NCI-H345 (cell line): ENCODE data around the gene PYDC1.
"Not testable (repeated sequence)": the region's sequence is repeated elsewhere in the genome, so short reads cannot be mapped to it uniquely, and the experiment has no call there.

Source experiments
- DNase-seq: peaks from one replicate; lab custom pipeline; 2025; lab: John Stamatoyannopoulos, UW

Gene PYDC1

GRCh38 chr16:31195861-31196260 lies 21.1 kb downstream of the PYDC1 start:
- not testable (repeated sequence) for DNase-seq

DNA sequence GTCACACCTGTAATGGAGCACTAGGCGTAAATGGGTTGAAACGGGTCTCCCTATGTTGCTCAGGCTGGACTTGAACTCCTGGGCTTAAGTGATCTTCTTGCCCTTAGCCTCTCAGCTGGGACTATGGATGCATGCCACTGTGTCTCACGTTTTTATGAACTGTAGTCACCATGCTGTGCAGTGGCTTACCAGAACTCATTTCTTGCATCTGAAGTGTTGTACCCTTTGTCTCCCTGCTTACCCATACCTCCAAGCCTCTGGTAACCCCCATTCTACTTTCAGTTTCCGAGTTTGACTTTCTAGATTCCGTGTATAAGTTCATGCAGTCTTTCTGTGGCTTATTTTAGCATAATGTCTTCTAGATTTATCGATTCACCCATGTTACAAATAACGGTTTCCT lies 22.0 kb downstream of the PYDC1 start:
- no peak for DNase-seq

DNA sequence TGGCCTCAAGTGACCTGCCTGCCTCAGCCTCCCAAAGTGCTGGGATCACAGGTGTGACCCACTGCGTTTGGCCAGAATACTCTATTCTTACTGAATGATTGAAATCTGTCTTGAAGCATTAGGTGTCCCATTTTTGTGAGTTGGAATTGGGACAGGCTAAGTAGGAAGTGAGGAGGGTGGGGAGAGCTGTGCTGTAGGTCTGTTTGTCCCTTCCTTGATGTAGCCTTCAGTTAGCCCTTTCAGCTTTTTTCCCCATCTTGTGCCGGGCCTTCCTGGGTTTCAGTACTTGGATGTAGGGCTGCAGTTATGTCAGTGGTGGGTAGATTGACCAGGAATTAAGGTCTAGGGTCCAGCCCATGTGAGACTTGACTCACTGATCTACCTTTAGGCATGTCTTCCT lies 23.1 kb downstream of the PYDC1 start:
- no peak for DNase-seq

- DNase-seq, result no peak
These were observed 23.9 kb downstream of the PYDC1 start for GRCh38 chr16:31192856-31193642.

DNA sequence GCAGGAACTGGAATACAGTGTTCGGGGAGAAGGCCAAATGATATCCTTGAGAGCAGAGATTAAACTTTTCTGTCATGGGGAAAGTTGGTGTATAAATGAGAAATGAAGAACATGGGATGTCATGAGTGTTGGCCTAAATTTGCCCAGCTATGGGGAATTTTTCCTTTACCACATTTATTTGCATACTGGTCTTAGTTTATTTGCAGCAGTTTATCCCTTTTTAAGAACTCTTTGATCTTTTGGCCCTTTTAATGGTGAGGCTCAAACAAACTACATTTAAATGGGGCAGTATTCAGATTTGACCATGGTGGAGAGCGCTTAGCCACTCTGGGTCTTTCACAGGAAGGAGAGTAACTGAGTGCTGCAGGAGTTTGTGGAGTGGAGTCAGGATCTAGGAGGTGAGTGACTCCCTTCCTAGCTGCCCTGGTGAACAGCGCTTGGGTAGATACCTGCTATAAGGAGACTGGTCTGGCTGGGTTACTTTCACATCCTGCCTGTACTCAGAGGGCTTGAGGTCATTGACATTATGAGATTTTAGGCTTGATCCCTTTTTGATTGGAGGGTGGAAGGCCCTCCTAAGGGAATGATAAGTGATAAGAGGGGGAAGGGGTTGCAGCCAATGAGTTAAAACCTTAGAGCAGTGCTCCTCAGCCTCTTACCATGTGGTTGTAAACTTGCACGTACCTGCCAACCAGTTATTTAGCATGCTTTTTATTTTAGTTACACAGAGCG lies 25.1 kb downstream of the PYDC1 start:
- DNase-seq, result no peak

DNA sequence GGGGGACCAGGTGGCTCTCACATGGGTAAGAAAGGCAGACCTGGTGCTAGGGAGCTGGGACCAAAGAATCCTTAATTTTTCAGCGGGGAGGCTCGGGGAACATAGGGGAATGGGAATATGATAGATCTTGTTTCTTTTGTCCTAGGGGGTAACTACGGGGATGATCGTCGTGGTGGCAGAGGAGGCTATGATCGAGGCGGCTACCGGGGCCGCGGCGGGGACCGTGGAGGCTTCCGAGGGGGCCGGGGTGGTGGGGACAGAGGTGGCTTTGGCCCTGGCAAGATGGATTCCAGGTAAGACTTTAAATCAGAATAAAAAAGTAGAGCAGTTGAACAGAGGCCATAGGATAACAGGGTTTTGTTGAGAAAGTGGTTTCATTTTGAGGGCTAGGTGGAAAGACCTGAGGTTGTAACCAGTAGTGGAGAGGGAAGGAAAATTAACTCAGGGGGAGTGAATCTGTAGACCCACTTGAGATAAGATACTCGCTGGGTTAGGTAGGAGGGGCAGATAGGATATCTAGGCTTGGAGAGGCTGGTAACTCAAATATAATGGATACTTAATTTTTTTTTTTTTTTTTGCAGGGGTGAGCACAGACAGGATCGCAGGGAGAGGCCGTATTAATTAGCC lies 26.0 kb downstream of the PYDC1 start:
- DNase-seq, result no peak

DNA sequence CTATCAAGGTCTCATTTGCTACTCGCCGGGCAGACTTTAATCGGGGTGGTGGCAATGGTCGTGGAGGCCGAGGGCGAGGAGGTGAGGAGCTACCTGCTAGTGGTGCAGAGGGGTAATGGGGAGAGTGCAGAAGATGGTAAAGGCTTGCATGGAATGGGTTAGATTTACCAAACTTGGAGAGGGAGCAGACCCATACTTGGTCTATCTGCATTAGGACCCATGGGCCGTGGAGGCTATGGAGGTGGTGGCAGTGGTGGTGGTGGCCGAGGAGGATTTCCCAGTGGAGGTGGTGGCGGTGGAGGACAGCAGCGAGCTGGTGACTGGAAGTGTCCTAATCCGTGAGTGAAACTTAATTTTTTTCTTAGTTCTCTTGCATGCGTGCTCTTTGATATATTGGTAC lies 26.9 kb downstream of the PYDC1 start:
- no peak for DNase-seq

DNA sequence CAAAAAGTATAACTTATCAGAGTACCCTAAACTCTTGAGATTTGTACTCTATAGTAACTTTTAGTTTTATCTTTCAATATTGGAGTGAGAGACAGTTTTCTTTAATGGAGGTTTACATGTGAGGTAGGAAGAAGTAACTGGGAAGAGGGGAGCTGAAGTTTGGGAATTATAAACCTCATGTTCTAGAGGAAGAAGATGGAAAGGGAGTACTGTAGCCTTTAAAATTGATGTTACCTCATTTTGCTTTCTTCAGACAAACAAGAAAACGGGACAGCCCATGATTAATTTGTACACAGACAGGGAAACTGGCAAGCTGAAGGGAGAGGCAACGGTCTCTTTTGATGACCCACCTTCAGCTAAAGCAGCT lies 27.5 kb downstream of the PYDC1 start:
- no peak for DNase-seq

DNA sequence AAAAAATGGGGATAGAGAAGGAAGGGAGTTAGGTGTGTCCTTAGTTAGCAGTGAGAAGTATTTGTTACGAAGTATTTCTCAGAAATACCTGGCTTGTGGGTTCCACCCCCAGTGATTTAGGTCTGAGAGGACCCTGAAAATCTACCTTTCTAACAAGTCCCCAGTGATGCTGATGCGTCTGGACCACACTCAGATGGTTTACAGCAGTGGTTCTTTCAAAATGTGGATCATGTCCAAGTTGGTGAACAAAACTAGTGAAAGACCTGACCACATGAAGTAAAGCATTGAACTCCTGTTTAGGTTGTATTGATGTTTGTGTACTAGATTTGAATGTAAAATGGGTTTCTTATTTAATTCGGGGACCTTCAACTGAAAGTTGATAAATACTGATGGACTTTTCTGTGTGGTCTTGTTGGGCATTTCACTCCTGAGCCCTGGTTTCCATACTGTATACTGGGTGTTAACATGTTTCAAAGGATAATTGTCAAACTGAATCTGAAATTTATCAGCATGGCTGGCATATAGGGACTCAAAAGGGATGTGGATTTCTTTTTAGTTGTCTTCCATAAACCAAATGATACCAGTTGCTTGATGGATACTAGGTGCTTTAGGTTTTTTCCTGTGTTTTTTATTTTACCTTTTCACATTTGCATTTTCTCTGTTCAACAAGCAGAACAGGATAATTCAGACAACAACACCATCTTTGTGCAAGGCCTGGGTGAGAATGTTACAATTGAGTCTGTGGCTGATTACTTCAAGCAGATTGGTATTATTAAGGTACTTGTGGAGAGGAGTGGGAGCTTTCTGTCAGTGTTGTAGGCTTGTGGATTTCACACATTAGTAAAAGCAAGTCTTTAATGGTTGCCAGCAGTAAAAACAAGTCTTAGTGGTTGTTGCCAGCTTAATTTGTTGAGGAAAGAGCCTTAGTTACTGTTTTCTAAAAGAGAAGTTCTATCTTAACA lies 28.2 kb downstream of the PYDC1 start:
- no peak for DNase-seq

GRCh38 chr16:31187808-31188189 lies 29.1 kb downstream of the PYDC1 start:
- DNase-seq, result no peak

GRCh38 chr16:31186930-31187807 lies 29.8 kb downstream of the PYDC1 start:
- no peak for DNase-seq

GRCh38 chr16:31186176-31186575 lies 30.8 kb downstream of the PYDC1 start:
- no peak for DNase-seq

DNA sequence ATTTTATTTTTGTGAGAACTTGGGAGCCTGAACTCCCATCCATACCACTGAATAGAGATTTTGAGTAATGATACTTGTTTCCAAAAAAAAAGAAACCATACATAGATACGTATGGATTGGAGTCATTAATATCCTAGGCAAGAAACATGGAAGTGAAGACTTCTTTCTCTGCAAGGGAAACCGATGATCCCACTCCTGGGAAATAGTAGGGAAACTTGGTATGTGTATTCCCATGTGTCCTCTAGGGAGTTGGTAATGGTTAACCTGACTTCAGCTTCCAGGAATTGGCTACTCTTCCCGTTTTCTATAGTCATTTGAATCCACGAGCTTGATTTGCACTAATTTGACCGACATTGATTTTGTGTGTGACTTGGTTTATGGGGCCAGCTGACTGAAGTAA lies 31.6 kb downstream of the PYDC1 start:
- no peak for DNase-seq

DNA sequence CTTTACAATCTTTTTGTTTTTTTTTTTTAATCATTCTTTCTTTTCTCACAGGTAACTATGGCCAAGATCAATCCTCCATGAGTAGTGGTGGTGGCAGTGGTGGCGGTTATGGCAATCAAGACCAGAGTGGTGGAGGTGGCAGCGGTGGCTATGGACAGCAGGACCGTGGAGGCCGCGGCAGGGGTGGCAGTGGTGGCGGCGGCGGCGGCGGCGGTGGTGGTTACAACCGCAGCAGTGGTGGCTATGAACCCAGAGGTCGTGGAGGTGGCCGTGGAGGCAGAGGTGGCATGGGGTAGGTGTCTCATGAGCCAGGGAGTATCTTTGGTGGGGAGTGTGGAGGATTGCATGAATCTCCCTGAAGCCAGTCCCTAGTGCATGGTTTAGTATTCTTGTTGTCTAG lies 32.0 kb downstream of the PYDC1 start:
- DNase-seq, result no peak

DNA sequence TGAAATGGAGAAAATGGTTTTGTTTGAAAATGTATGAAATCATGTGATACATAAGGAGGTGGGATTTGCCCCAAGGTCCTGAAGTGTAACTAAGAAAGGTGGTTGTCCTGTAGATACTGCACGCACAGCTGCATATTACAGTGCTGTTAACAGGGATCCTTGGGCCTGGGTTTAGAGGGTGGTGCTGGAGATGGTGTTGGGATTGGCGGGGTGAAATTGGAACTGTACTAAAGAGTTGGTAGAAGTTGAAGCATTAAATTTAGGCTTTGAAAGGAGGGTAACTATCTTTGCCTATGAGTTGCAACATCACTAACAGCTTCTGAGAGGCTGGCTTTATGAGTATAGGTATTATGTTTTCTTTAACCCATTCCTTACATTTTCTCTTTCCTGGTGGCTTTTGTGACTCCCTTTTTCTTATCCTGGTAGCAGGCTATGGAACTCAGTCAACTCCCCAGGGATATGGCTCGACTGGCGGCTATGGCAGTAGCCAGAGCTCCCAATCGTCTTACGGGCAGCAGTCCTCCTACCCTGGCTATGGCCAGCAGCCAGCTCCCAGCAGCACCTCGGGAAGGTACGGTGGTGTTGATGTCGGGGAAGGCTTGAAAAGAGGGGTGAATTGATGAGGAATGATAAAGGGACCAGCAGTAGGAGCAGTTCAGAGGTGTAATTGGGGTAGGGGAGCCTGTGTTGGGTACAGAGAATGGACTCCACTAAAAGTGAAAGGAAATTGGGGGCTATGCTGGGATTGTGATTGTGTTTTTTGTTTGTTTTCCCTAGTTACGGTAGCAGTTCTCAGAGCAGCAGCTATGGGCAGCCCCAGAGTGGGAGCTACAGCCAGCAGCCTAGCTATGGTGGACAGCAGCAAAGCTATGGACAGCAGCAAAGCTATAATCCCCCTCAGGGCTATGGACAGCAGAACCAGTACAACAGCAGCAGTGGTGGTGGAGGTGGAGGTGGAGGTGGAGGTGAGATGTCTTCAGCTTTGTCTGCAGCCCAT lies 33.2 kb downstream of the PYDC1 start:
- DNase-seq, result no peak

DNA sequence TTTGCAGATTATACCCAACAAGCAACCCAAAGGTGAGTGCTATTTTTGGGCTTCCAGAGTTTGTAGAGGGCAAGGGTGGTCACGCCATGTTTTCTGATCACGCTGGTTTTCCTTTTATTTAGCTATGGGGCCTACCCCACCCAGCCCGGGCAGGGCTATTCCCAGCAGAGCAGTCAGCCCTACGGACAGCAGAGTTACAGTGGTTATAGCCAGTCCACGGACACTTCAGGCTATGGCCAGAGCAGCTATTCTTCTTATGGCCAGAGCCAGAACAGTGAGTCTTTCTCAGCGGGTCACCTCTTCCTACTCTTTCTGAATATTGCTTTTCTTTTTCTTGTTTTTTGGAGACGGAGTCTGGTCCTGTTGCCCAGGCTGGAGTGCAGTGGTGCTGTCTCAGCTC lies 34.5 kb downstream of the PYDC1 start:
- DNase-seq, result no peak

DNA sequence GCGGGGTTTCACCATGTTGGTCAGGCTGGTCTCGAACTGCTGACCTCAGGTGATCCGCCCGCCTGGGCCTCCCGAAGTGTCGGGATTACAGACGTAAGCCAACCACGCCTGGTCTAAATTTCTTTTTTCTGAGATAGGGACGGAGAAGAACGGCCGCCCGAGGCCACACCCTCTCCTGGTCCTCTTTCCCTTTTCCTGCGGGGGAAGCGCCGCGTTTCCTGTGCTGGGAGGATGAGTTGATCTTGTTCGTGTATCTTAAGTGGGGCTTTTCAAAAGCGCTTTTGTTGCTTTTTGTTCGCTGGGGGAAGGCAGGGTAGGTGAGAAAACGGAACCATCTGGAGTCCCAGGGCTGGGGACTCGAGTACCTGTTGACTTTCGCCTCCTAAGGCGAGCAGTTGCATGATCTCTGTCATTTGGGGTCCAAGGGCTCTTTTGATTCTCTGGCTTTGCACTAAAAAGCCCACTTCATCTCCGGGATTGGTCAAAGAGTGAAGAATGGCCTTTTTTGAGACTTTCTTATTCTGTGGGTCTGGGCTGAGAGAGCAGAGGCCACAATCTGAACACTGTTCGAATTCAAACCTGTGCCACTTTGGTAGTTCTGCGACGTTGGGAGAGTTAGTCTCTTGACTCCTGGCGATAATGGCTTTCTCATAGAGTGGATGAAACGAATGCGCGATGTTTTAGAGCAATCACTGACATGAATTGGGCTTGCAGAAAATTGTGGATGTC lies 35.7 kb downstream of the PYDC1 start:
- peak; percentile 40 for DNase-seq

DNA sequence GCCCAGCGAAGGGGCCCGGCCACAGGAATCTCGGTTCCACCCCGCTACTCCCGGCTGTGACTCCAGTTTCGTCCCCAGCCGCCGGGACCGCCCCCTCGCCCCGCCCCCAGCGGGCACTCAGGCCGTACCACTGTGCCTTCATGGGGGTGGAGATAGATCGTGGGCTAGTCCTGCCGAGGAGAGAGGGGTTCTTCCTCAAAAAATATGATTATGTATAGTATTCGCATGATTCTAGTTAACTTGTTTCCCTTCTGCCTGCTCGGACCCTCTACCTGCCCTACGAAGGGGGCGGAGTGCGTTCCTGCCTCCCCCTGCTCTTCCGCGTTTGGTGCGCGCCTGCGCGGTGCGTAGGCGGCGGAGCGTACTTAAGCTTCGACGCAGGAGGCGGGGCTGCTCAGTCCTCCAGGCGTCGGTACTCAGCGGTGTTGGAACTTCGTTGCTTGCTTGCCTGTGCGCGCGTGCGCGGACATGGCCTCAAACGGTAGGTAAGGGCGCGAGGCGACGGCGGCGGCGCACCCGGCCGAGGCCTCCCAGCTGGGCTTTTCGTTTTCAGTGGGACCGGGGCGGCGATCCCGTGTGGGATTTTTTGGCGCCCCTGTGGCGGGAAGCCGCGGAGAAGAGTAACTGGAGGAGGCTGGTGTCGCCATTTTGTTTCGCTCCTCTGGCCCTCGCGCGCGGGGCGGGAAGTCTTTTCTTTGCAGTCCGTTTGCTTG lies 37.0 kb downstream of the PYDC1 start, which contains the start of gene FUS:
Gene FUS (plus strand): TSS at position 393 of the 713 bp plus-strand sequence. CDS start 76 bp downstream, at position 469.
- peak; percentile 96 for DNase-seq
